Vagina (tissue), 2 donors: Measurements from ENCODE around the gene ADGRD2.

Experiments used
- CTCF ChIP-seq, 3 experiments: fragments of 450-650 bp in 2 of 3; fragments of 200-600 bp in 1 of 3; sonication (generic) in 1 of 3; IDR thresholded peaks; one replicate each; pipeline ENCODE4 v1.5.1; 2017 to 2019; ENCODE audit warnings: antibody characterized with exemption in 3 of 3, mild to moderate bottlenecking in 2 of 3, moderate library complexity in 2 of 3
- POLR2A ChIP-seq, 2 donors: fragments of 450-650 bp; IDR thresholded peaks; one replicate each; pipeline ENCODE4 v1.6.1; 2017; ENCODE audit warnings: antibody characterized with exemption in 2 of 2, mild to moderate bottlenecking in 2 of 2, moderate library complexity in 2 of 2
- POLR2AphosphoS5 ChIP-seq, 2 donors: sonication (generic); formaldehyde crosslinking; IDR thresholded peaks; one replicate each; pipeline ENCODE4 v1.9.0; 2017; ENCODE audit warnings: antibody characterized with exemption in 2 of 2, mild to moderate bottlenecking in 2 of 2, low read depth in 1 of 2; ENCODE audit not compliant: insufficient read depth in 1 of 2

- TF ChIP-seq POLR2AphosphoS5 (IDR thresholded peaks at IDR 0.05; ENCODE audit: insufficient read depth in 1 of 2, low read depth in 1 of 2): no peak
- no peak for TF ChIP-seq CTCF (IDR thresholded peaks at IDR 0.05)
- no peak for TF ChIP-seq POLR2A (IDR thresholded peaks at IDR 0.05)
These were observed 61.2 kb downstream of the ADGRD2 start for GRCh38 chr9:124511426-124511840.
